HG03342 (cell line): ENCODE data around the gene CELSR1.

Experiments
- ATAC-seq: cut with Tn5 transposase; IDR thresholded peaks from one replicate; pipeline ENCODE4 v1.9.1; 2021; ENCODE audit warnings: mild to moderate bottlenecking, moderate library complexity; ENCODE audit not compliant: unreplicated experiment

Gene CELSR1

DNA sequence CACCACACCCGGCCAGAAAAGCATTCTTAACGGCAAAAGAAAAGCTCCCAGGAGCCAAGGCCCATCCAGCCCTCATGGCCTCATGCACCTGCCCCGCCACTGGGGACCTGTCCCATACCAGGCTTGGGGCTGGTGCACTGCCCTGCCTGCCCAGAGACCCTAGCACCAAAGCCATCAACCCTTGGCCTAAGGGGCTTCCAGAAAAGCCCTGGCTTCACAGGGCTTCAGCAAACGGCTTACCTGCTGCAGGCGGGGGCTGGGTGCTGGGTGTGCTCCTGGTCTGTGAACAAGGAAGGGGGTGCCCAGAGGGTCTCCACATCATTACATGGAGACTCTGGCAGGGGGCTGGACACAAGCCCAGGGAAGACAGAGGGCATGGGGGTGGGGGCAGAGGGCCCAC, 89.5 kb downstream of the CELSR1 start:
- no peak for ATAC-seq

DNA sequence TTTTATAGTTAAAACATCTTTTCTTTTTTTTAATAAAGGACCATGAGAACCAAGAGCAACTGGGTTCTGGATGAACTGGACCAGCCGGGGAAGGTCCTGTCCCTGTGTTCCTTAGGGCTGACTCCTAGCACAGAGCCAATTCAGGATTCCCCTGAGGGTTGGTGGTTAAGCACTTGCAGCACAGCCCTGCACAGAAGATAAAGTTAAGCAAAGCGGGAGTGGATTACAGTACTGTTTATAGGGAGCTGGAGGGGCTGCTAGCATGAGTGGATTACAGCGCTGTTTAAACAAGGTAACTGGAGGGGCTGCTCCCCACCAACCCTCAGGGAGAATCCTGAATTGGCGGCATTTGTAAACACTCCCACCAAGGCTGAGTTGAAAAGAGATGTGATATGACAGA, 90.6 kb downstream of the CELSR1 start:
- ATAC-seq, result no peak

GRCh38 chr22:46445771-46446420, 91.5 kb downstream of the CELSR1 start:
- no peak for ATAC-seq

DNA sequence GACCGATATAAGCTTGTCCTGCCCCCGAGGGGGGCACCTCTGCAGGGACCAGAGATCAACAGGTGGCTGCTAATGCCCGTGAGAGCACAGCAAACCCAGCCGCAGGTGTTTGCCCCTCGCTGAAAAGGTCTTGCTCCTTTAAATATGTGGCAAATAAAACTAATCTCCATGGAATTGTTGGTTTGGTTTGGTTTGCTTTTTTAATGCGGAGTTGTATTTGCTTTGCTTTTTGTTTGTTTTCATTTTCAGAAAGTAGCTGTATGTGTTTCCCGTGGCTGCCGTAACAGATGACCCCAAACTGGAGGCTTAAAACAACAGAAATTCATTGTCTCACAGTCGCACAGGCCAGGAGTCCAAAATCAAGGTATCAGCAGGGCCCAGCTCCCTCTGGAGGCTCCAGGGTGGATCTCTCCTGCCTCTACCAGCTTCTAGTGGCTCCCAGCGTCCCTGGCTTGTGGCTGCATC, 93.0 kb downstream of the CELSR1 start:
- no peak for ATAC-seq

DNA sequence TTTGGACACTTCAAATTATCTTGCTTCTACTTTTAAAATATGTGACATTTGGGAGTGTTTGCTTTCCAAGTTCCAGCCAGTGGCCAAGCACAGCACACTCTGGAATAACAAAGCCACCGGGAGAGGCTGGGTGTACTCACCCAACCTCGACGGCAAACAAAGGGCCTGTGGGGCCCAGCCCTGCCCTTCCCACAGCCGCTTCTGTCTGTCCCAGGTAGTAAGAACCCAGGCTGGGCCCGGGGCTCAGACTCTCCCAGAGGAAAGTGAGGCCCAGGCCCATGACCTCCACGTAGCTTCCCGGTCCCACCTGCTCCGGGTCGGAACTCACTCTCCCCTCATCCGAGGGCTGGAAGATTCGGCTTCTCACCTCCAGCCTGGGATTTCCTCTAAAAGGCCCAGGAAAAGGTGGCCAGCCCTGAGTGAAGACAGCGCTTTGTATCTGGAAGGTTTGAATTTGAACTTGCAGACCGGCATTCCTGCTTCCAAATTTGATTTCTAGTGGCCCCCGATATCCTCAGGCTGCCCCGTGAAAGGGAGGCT, 93.5 kb downstream of the CELSR1 start:
- ATAC-seq, result no peak

DNA sequence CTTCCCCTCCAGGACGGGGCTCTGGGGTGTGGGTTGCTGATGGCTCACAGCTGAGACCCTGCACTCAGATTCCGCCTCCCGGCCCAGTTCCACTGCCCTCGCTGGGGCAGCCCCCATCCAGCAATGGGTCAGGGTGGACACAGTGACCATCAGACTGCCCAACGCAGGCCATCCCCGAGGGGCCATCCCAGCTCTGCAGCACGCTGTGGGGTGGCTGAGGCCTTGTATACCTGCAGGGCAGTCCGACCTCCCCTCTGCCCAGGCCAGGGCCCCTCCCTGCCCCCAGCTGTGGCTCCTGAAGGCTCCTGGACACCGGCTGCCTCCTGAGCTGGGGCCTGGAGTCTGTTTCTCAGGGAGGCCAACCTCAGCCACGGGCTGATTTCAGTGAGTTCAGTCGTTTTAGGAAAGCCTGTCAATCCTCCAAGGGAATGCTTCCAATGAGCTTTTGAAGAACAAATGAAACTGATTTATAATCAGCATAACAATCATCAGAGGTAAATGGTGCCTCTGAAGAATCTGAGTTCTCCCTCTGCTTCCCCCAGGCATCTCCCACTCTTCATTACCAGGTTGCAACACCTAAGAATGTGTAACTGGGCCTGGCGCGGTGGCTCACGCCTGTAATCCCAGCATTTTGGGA, 95.1 kb downstream of the CELSR1 start:
- no peak for ATAC-seq

GRCh38 chr22:46439576-46440465, 97.6 kb downstream of the CELSR1 start:
- ATAC-seq, result no peak

- ATAC-seq, result no peak
These were observed 98.3 kb downstream of the CELSR1 start for GRCh38 chr22:46439111-46439510.

DNA sequence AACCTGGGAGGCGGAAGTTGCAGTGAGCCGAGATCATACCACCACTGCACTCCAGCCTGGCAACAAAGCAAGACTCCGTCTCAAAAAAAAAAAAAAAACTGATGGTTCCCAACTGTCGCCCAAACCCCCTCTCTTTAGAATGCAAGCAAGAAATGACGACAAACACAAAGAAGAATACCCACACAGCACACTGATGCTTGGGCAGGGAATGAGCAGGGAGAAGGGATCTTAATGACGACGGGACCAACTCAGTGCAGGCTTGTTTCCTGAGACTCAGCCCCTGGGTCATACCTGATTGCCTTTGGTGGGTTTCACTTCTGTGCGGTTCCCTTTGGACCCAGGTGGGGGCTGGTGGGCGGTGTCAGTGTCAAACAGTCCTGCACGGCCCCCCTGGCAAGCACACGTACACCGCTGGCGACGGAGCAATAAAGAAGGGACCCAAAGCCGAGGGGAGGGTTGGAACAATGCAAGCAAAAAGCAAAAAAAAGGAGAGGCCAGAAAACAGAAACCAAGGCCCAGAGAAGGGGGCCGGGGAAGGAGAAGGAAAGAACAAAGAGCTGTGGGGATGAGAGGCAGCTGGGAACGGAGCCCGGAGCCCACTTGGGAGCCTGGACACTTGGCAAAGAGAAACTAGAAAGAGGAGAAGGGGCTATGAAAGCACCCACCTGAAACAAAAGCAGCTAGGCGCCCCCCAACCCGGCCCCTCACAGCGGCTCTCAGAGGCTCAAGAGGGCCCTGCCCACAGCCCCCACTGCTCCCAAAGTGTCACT, 99.6 kb downstream of the CELSR1 start:
- no peak for ATAC-seq

DNA sequence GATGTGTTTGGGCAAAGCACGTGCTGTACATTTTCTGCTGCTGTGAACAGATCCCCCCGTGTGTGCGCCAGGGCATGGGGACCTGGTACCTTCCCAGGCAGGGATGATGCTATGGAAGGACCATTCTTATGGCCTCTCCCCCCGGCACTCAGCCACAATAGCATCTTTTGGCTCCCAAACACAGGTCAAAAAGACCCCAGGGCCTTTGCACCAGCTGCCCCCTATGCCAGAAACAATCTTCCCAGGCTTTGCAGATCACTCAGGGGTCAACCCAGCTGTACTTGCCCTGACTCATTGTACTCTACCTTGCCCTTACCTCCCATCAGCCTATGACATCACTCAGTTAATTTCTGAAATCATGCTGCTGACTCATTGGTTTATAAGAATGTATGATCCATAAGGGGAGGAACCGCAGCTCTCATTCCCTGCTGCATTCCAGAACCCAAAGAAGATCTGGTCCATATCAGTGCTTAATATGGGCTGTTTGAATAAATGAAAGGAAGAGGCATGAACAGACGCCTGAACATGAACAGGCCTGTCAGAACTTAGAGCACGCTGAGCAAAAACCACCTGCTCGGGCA, 100.7 kb downstream of the CELSR1 start:
- no peak for ATAC-seq

GRCh38 chr22:46433318-46433717, 104.1 kb downstream of the CELSR1 start:
- ATAC-seq, result no peak

GRCh38 chr22:46432164-46433068, 105.0 kb downstream of the CELSR1 start:
- ATAC-seq, result no peak

- ATAC-seq, result no peak
These were observed 106.2 kb downstream of the CELSR1 start for GRCh38 chr22:46430961-46431838.

DNA sequence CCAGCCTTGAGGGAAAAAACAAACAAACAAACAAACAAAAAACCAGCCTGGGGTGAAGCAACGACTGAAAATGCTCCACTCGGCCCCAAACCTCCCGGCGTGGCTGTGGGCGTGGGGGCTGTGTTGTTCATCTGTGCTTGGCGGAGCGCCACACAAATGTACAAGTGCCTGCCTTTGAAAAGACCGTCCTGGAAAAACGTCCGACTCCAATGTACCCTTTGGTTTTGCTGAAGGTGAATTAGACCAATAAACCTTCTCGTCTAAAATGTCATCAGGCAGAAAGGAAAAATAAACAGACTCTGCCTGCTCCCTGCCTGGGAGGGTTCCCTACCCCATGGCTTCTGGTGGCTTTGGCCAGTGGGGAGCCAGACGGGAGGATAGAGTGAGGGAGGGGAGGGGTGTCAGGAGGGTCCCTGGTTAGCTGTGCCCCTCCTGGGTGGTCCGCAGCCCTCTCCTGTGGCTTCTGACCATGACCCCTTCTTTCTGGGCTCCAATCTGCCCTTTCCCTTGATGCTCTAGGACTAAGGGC, 108.0 kb downstream of the CELSR1 start:
- ATAC-seq, result no peak

- ATAC-seq, result no peak
These were observed 108.7 kb downstream of the CELSR1 start for GRCh38 chr22:46428602-46429324.

GRCh38 chr22:46428171-46428570, 109.2 kb downstream of the CELSR1 start:
- no peak for ATAC-seq

DNA sequence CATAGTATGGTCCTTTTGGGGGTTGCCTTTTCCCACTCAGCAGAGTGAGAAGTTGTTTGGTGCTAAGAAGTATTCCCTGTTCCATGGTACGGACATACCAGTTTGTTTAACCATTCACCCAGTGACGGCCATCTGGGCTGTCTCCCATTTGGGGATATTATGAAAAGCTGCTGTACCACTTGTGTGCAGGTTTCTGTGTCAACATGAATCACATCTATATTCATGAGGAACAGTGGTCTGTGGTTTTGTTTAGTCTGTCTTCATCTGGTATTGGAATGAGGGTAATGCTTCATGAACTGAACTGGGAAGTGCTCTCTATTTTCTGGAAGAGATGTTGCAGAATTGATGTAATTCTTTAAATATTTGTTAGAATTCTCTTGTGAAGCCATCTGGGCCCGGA, 112.4 kb downstream of the CELSR1 start:
- no peak for ATAC-seq
